ENCODE measurements around the gene PSTPIP1.

The PSTPIP1 gene

DNA sequence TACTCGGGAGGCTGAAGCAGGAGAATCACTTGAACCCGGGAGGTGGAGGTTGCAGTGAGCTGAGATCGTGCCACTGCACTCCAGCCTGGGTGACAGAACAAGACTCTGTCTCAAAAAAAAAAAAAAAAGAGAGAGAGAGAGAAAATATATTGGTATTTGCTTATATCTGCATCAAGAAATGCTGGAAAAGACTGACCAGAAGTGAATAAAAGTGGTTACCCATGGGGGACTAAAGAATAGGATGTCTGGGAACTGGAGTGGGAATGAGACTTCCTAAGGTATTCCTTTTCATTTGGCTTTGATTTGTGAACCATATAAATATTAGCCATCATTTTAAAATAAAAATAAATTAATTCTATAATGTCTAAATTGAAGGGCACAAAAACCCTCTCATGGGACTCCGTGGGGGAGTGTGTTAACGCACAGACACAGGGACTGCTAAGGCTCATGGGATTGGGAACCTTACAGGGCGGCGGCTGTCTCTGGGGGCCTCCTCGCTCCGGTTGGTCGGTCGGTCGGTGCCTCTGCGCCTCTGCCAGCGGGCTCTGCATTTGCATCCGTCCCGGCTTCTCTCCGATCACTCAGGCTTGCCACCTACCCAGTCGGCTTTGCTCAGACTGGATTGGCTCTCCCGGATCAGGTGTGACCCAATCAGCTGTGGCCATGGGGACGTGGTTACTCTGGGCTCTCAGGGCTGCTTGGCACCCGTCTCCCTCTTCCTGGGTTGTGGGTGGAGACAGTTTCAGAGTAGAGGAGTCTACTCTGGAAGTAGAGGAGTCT is 88.6 kb downstream of the PSTPIP1 start:
- DNase-seq (ENCODE audit: low spot score): peak; percentile 68

DNA sequence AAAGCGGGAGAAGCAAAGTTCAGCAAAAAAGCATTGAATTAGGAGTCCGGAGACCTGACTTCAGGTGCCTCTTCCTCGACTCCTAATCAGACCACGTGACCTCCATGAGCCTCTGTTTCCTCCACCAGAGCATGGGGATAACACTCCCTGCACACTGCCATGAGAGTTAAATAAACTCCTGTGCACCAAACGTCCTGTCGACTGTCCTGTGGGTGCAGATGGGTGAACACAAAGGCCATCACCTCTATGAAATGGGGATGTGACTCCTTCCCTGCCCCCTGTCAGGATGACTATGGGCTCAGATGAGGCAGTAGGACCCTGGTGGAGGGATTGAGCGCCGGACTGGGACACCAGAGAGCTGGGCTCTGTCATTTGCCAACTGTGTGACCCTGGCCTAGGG is 89.5 kb downstream of the PSTPIP1 start:
- no peak for DNase-seq (ENCODE audit: low spot score)
- TF ChIP-seq, protein P1, sequence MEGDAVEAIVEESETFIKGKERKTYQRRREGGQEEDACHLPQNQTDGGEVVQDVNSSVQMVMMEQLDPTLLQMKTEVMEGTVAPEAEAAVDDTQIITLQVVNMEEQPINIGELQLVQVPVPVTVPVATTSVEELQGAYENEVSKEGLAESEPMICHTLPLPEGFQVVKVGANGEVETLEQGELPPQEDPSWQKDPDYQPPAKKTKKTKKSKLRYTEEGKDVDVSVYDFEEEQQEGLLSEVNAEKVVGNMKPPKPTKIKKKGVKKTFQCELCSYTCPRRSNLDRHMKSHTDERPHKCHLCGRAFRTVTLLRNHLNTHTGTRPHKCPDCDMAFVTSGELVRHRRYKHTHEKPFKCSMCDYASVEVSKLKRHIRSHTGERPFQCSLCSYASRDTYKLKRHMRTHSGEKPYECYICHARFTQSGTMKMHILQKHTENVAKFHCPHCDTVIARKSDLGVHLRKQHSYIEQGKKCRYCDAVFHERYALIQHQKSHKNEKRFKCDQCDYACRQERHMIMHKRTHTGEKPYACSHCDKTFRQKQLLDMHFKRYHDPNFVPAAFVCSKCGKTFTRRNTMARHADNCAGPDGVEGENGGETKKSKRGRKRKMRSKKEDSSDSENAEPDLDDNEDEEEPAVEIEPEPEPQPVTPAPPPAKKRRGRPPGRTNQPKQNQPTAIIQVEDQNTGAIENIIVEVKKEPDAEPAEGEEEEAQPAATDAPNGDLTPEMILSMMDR (IDR thresholded peaks at IDR 0.05; ENCODE audit: extremely low read depth, missing control alignments): no peak

More for the DNA sequence above, 88.6 kb downstream of the PSTPIP1 start:
- TF ChIP-seq, protein P1 (IDR thresholded peaks at IDR 0.05; ENCODE audit: extremely low read depth, missing control alignments): no peak

DNA sequence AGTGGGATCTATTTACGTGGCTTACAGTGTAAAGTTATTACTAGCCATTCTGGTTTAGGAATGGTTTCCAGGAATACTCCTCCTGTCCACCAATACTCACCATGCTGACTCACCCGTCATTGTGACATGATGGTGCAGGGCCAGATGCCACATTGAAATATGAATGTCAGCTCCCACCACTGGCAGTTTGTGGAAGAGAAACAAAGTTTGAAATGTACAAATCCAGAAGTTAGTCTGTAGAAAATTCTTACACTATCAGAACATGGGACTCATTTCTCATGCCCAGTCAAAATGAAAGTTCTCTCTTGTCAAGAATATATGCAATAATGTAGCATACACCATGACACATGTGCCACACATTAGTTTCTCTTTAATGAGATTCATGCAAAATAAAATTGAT is 90.4 kb downstream of the PSTPIP1 start:
- DNase-seq (ENCODE audit: low spot score): peak; percentile 40
- TF ChIP-seq, protein P1 (IDR thresholded peaks at IDR 0.05; ENCODE audit: extremely low read depth, missing control alignments): no peak
